ENCODE data around the gene ROCK2.

The ROCK2 gene

GRCh38 chr2:11342551-11343367 is 1.7 kb downstream of the ROCK2 start:
- H3K4me3 ChIP-seq (ENCODE audit: low read depth, low read length), result peak overlapping the region; percentile 96
- TF ChIP-seq CTCF (IDR thresholded peaks at IDR 0.05; ENCODE audit: low read depth, low read length, missing control alignments), result no peak
- no peak for DNase-seq (ENCODE audit: low read depth)

- TF ChIP-seq CTCF (IDR thresholded peaks at IDR 0.05; ENCODE audit: low read depth, low read length, missing control alignments), result no peak
- no peak overlapping the region for H3K4me3 ChIP-seq (ENCODE audit: low read depth, low read length)
- no peak for DNase-seq (ENCODE audit: low read depth)
These were observed 3.7 kb downstream of the ROCK2 start for GRCh38 chr2:11340717-11341116.

GRCh38 chr2:11339508-11340083 is 4.8 kb downstream of the ROCK2 start:
- no peak for DNase-seq (ENCODE audit: low read depth)
- no peak for TF ChIP-seq CTCF (IDR thresholded peaks at IDR 0.05; ENCODE audit: low read depth, low read length, missing control alignments)
- H3K4me3 ChIP-seq (ENCODE audit: low read depth, low read length), result no peak overlapping the region

GRCh38 chr2:11338580-11338979 is 5.9 kb downstream of the ROCK2 start:
- DNase-seq (ENCODE audit: low read depth), result no peak
- no peak overlapping the region for H3K4me3 ChIP-seq (ENCODE audit: low read depth, low read length)
- TF ChIP-seq CTCF (IDR thresholded peaks at IDR 0.05; ENCODE audit: low read depth, low read length, missing control alignments), result no peak

GRCh38 chr2:11337909-11338308 is 6.5 kb downstream of the ROCK2 start:
- DNase-seq (ENCODE audit: low read depth), result no peak
- no peak for TF ChIP-seq CTCF (IDR thresholded peaks at IDR 0.05; ENCODE audit: low read depth, low read length, missing control alignments)
- H3K4me3 ChIP-seq (ENCODE audit: low read depth, low read length), result no peak overlapping the region

GRCh38 chr2:11336189-11336588 is 8.2 kb downstream of the ROCK2 start:
- DNase-seq (ENCODE audit: low read depth), result no peak
- no peak overlapping the region for H3K4me3 ChIP-seq (ENCODE audit: low read depth, low read length)
- no peak for TF ChIP-seq CTCF (IDR thresholded peaks at IDR 0.05; ENCODE audit: low read depth, low read length, missing control alignments)

Measured in GM12864 (cell line).